GM12874 (cell line): ENCODE data around the gene FHIP2A.

Experiments used
- TF ChIP-seq, protein P1 (sequence below): IDR thresholded peaks from 2 replicates; pipeline ENCODE4 v1.5.1; 2011; ENCODE audit warnings: low read depth, mild to moderate bottlenecking, control low read depth, low read length, moderate library complexity; ENCODE audit not compliant: insufficient read depth

FHIP2A gene

DNA sequence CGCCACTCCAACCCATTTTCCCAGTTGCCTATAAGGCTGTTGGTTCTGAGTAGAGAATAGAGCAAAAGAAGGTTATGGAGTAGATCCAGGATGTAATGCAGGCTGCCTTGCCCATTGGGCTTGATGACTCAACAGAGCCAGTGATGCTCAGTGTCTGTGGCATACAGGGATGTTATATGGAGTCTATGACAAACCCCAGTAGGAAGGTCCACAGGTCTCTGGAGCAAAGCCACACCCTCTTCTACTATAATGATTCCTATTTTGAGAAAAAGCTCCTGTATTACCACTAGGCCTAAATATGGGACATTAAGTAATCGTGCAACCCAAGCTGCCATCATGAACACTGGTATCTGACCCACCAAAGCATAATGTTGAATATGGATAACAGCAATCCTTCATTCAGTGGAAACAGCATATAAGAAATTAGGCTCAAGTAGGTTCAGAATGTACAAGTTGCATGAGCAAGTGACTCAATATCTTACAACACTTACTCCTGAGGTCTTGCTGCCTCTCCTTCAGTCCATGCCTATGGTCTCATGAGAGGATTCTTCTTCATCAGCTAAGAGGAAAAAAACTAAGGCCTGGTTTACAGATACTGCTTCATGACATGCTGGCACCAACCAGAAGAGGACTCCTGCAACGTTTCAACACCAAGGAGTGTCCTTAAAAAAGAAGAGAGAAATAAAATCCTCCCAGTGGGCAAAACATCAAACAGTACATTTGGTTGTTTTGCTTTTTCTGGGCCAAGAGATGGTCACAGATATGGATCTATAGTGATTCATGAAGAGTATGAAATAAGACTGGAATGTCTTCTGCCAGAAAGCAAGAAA lies 14.8 kb upstream of the FHIP2A start:
- TF ChIP-seq, protein P1, sequence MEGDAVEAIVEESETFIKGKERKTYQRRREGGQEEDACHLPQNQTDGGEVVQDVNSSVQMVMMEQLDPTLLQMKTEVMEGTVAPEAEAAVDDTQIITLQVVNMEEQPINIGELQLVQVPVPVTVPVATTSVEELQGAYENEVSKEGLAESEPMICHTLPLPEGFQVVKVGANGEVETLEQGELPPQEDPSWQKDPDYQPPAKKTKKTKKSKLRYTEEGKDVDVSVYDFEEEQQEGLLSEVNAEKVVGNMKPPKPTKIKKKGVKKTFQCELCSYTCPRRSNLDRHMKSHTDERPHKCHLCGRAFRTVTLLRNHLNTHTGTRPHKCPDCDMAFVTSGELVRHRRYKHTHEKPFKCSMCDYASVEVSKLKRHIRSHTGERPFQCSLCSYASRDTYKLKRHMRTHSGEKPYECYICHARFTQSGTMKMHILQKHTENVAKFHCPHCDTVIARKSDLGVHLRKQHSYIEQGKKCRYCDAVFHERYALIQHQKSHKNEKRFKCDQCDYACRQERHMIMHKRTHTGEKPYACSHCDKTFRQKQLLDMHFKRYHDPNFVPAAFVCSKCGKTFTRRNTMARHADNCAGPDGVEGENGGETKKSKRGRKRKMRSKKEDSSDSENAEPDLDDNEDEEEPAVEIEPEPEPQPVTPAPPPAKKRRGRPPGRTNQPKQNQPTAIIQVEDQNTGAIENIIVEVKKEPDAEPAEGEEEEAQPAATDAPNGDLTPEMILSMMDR, result no peak

DNA sequence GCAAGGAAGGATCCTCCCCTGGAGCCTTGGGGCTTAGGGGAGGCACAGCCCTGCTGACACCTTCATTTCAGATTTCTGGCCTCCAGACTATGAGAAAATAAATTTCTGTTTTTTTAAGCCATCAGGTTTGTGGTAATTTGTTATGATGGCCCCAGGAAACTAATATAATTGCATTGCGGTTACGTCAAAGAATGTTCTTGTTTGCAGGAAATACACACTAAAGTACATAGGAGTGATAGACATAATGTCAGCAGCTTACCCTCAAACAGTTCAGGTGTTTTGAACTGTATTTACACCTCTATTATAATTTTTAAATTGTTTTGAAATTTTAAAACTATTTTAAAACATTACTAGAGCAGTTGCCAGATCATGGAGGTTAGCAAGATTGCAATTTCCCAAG lies 12.6 kb upstream of the FHIP2A start:
- TF ChIP-seq, protein P1, result no peak

DNA sequence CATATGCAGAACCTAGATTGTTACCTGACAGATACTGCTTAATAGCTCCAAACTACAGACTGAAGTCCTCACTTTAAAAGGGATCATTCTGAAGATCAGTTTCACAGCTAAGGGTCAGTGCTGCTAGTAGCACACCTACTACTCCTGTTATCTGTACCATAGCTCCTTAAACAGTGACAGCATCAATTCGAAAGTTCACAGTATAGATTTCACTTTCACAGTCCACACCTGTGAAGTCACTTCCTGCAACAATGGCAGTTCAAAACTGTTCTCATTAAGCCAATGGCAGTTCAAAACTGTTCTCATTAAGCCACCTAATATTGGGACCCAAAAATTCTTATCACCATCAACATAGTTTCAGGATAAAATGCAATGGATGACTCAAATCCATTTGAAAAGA lies 10.7 kb upstream of the FHIP2A start:
- TF ChIP-seq, protein P1, result no peak

DNA sequence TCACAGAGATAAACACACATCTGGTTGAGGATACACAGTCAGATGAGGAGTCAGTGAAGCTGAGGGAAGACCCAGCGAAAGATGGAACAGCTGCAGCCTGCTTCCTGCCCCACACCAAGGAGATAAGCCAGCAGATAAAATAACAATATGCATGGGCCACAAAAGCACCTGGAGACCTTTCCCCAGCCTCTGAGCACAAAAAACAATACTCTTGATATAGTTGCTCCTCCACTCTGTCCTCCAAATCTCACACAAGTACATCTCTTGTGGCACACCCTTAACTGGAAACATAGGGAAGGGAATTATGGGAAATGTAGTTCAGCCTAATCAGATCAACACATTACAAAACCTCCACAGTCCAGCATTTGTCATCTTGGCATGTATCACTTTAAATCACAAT lies 9.7 kb upstream of the FHIP2A start:
- TF ChIP-seq, protein P1, result no peak

DNA sequence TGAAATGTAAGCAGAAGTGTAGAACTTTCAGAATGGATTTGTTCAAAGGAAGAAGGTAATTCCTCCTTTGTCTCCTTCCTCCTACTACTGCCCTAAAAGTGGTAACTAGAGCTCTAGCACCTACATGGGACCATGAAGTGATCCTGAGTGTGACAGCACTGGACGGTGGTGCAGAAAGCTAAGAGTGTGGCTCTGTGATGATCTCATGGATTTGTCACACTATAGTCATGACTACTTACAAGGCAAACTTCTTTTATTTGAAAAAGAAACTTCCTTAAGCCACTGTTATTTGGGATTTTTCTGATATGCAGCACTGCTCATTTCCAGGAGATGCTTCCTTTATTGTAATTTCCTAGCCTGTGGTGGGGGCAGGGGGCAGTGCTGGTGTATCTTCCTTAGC lies 5.8 kb upstream of the FHIP2A start:
- TF ChIP-seq, protein P1, result no peak

DNA sequence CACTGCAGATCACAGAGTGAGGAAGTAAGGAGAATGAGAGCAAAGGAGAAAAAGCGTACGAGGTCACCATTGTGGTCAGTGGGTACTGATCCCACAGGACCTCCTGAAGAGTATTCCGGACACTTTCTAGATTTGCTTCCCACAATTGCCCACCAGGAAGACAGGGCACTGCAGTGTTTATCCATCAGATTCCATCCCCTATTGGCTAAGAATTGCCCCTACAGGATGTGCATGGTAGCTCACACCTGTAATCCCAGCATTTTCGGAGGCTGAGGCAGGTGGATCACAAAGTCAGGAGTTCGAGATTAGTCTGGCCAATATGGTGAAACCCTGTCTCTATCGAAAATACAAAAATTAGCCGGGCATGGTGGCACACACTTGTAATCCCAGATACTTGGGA lies 5.3 kb upstream of the FHIP2A start:
- TF ChIP-seq, protein P1, result no peak

DNA sequence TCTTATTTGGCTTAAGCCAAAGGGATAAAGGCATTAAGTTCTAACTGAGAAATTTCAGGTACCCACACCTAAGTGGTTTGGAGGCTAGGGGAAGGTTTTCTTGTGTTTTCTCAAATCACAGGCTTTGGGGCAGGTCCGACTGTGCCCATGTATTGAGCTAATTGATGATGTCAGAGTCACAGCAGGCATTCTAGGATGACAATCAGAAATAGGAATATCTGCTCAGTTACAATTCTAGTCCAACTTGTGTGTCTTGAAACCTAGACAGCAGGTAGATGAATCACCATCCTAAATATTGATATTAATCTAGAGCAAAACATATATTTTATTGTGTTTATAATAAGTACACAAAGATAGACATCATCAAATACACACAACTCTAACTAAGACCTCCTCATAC lies 2.3 kb upstream of the FHIP2A start:
- TF ChIP-seq, protein P1, result no peak
